ENCODE measurements around the gene PURB. TPM values are rescaled to one million over a fixed set of nuclear protein-coding genes. Genes with fewer than 3 reads are reported as not detected.
"Not testable (repeated sequence)": the region's sequence is repeated elsewhere in the genome, so short reads cannot be mapped to it uniquely, and the experiment has no call there.

PURB gene
- polyA plus RNA-seq, 3 donors: 3.0 to 13.0 (median 3.0) TPM

GRCh38 chr7:44867073-44867995 lies 18.0 kb downstream of the PURB start:
- no peaks in the 10 kb centered on the region for H3K27me3 ChIP-seq (ENCODE audit: control insufficient read depth in 2 of 2, insufficient read depth in 2 of 2, low read length in 2 of 2)
- no peaks in the 10 kb centered on the region for H3K79me2 ChIP-seq (ENCODE audit: insufficient read depth, low read length)
- H3K9me3 ChIP-seq (replicated peaks in 1 of 2; ENCODE audit: control insufficient read depth in 1 of 2, insufficient read depth in 1 of 2, low read length in 2 of 2): no peaks in the 10 kb centered on the region
- H4K20me1 ChIP-seq (ENCODE audit: insufficient read depth, low read length): no peaks in the 10 kb centered on the region
- no peak overlapping the region for H2AFZ ChIP-seq (ENCODE audit: insufficient read depth, low read depth, low read length, poor library complexity, severe bottlenecking)
- H3K4me2 ChIP-seq (replicated peaks; ENCODE audit: extremely low read depth, low read length, poor library complexity, severe bottlenecking): no peak overlapping the region
- peaks cover 0 to 4% (median 3%) of the 10 kb centered on the region in 3 donors for H3K27me3 Mint-ChIP-seq (ENCODE audit: low read depth in 3 of 3)
- H3K27ac ChIP-seq (ENCODE audit: low read depth in 1 of 2, low read length in 2 of 2): no peak overlapping the region
- H3K36me3 ChIP-seq (replicated peaks in 1 of 2; ENCODE audit: control insufficient read depth in 1 of 2, insufficient read depth in 2 of 2, low read length in 2 of 2): no peaks in the 10 kb centered on the region
- intact Hi-C loops (cut with micrococcal nuclease): no loop called here
- TF ChIP-seq CTCF (IDR thresholded peaks at IDR 0.05): no peak
- H3K4me1 Mint-ChIP-seq: no peaks in the 10 kb centered on the region
- no peaks in the 10 kb centered on the region for H3K4me1 ChIP-seq (ENCODE audit: control insufficient read depth in 1 of 2, insufficient read depth in 2 of 2, low read length in 2 of 2)
- peak in 1 of 3 donors; percentile 49 for DNase-seq
- H3K36me3 Mint-ChIP-seq: no peaks in the 10 kb centered on the region
- H3K4me3 Mint-ChIP-seq: no peak overlapping the region
- no peak overlapping the region for H3K27ac Mint-ChIP-seq
- no peak overlapping the region for H3K4me3 ChIP-seq (replicated peaks in 1 of 3; ENCODE audit: low read depth in 2 of 3, low read length in 3 of 3)
- WGBS (ENCODE audit: insufficient coverage): no CpG with 5 or more reads among the region's 4 CpGs
- no peak overlapping the region for H3K9ac ChIP-seq (ENCODE audit: insufficient read depth, low read length, poor library complexity, severe bottlenecking)
- H3K9me3 Mint-ChIP-seq: peaks cover 5 to 16% (median 9%) of the 10 kb centered on the region in 7 donors

- H3K9ac ChIP-seq (ENCODE audit: insufficient read depth, low read length, poor library complexity, severe bottlenecking); DNase-seq; H3K4me3 ChIP-seq (replicated peaks in 1 of 3; ENCODE audit: low read depth in 2 of 3, low read length in 3 of 3); H4K20me1 ChIP-seq (ENCODE audit: insufficient read depth, low read length); H3K4me1 Mint-ChIP-seq; H2AFZ ChIP-seq (ENCODE audit: insufficient read depth, low read depth, low read length, poor library complexity, severe bottlenecking); H3K9me3 Mint-ChIP-seq; H3K27ac ChIP-seq (ENCODE audit: low read depth in 1 of 2, low read length in 2 of 2); H3K27ac Mint-ChIP-seq; intact Hi-C loops (cut with micrococcal nuclease); H3K79me2 ChIP-seq (ENCODE audit: insufficient read depth, low read length); H3K9me3 ChIP-seq (replicated peaks in 1 of 2; ENCODE audit: control insufficient read depth in 1 of 2, insufficient read depth in 1 of 2, low read length in 2 of 2); H3K4me2 ChIP-seq (replicated peaks; ENCODE audit: extremely low read depth, low read length, poor library complexity, severe bottlenecking); H3K27me3 ChIP-seq (ENCODE audit: control insufficient read depth in 2 of 2, insufficient read depth in 2 of 2, low read length in 2 of 2); H3K27me3 Mint-ChIP-seq (ENCODE audit: low read depth in 3 of 3); H3K4me3 Mint-ChIP-seq; H3K4me1 ChIP-seq (ENCODE audit: control insufficient read depth in 1 of 2, insufficient read depth in 2 of 2, low read length in 2 of 2); H3K36me3 ChIP-seq (replicated peaks in 1 of 2; ENCODE audit: control insufficient read depth in 1 of 2, insufficient read depth in 2 of 2, low read length in 2 of 2); H3K36me3 Mint-ChIP-seq: not testable (repeated sequence)
- WGBS (ENCODE audit: insufficient coverage): no CpG with 5 or more reads among the region's 4 CpGs
Measured at GRCh38 chr7:44861949-44862348, 23.4 kb downstream of the PURB start.

Measured in CD14-positive monocyte (primary cell).